ENCODE measurements around the gene GABRP. TPM values are rescaled to one million over a fixed set of nuclear protein-coding genes. Genes with fewer than 3 reads are reported as not detected.
A peak's percentile ranks its signal among the peaks of the same experiment; 100 is the strongest.

GABRP gene
- total RNA-seq, 1 donor from 2014 or later: not detected

GRCh38 chr5:170741801-170742200, 41.7 kb upstream of the GABRP start:
- no peak for DNase-seq (ENCODE audit: low read depth)
- TF ChIP-seq CTCF (conservative IDR thresholded peaks at IDR 0.05; ENCODE audit: low read depth, low read length): no peak
- no peak overlapping the region for H3K4me3 ChIP-seq (ENCODE audit: low read depth, low read length)

- no peak for DNase-seq (ENCODE audit: low read depth)
- TF ChIP-seq CTCF (conservative IDR thresholded peaks at IDR 0.05; ENCODE audit: low read depth, low read length): no peak
- H3K4me3 ChIP-seq (ENCODE audit: low read depth, low read length): no peak overlapping the region
Measured at GRCh38 chr5:170743876-170744212, 39.7 kb upstream of the GABRP start.

DNA sequence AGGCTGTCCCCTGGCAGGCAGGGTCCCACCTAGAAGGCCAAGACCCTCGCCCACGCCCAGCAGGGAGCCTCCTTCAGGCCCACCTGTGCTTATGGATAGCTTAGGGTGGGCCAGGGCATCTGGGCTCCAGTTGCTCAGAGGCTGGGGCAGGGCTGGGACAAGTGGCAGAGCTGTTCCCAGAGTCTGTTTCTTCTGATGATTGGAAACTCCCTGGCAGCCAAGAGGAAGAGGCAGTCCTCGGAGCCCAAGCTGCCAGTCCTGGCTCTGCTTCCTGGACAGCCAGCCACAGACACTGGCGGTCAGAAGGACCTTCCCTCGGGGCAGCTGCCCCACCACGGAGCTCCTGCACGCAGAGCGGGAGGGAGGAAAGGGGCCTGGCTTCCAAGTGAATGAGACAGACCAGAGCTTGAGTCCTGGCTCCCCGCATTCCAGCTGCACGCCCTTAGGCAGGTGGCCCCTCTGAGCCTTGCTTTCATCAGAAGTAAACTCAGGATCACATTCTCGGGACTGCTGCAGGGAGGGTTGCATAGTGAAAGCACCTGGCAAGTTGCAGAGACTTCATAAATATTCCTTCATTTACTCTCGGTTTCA, 37.9 kb upstream of the GABRP start:
- H3K4me3 ChIP-seq (ENCODE audit: low read depth, low read length): peak overlapping the region; percentile 14
- no peak for TF ChIP-seq CTCF (conservative IDR thresholded peaks at IDR 0.05; ENCODE audit: low read depth, low read length)
- DNase-seq (ENCODE audit: low read depth): no peak

DNA sequence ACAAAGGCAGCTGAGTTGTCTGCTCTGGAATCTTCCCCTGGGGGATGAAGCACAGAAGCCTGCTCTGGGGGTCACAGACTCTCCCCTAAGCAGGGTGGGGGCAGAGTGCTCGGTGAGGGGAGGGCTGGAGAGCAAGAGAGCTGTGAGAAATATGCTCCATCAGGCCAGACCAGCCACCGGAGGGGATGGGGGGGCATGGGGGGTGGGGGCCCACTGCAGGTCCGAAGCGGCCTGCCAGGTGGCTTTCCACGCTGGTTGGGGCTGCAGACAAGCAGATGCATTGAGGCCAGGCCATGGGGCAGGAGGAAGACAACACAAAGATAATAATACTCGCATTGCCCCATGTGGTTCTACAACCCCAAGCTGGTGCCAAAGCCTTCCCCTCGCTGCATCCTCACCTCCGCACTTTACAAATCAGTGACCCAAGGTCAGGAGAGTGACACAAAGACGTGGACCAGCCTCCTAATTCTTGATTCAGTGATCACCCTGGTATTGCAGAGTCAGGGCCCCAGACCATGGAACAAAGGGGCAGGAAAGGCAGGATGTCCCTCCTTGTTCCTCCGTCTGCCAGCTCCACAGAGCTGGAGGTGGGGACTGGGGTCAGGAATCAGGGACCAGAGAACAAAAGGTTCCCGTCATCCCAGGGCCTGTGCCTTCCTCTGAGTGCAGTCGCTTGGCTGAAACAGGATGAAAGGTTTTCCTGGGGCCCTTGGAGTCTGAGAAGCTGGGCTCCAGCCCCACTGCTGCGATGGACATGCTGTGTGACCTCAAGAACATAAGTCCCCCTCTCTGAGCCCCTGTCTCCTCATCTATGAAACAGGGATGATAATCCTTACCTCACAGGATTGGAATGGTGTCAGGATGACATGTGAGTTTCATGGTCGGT, 37.2 kb upstream of the GABRP start:
- DNase-seq (ENCODE audit: low read depth): no peak
- no peak for TF ChIP-seq CTCF (conservative IDR thresholded peaks at IDR 0.05; ENCODE audit: low read depth, low read length)

DNA sequence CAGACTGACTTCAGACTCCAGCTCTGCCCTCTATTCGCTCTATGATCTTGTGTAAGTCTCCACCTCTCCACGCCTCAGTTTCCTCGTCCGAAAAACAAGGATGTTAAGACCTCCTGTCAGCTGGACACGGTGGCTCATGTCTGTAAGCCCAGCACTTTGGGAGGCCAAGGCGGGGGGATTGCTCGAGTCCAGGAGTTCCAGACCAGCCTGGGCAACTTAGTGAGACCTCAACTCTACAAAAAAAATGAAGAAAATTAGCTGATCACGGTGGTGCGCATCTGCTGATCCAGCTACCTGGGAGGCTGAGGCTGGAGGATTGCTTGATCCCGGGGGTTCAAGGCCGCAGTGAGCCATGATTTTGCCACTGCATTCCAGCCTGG, 36.6 kb upstream of the GABRP start:
- TF ChIP-seq CTCF (conservative IDR thresholded peaks at IDR 0.05; ENCODE audit: low read depth, low read length): no peak
- DNase-seq (ENCODE audit: low read depth): no peak
- no peak overlapping the region for H3K4me3 ChIP-seq (ENCODE audit: low read depth, low read length)

More for the DNA sequence above, 37.2 kb upstream of the GABRP start:
- H3K4me3 ChIP-seq (ENCODE audit: low read depth, low read length): no peak overlapping the region

DNA sequence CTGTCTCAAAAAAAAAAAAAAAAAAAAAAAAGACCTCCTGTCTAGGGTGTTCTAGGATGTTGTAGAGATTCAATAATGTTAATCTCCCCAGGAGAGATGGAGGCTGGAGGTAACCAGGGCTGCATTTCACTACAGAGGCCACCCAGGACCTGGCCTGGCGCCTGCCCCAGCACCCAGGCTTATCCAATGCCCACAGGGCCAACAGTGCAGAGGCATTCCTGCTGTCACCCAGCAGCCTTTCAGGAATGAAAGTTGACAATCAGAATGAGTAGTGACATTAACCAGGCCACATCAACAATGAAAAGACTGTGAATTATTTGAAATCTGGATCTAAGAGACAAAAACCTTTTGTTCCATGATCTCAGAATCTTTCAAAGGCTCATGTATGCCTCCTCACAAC, 36.2 kb upstream of the GABRP start:
- no peak for DNase-seq (ENCODE audit: low read depth)
- no peak for TF ChIP-seq CTCF (conservative IDR thresholded peaks at IDR 0.05; ENCODE audit: low read depth, low read length)

GRCh38 chr5:170747851-170748250, 35.7 kb upstream of the GABRP start:
- no peak for DNase-seq (ENCODE audit: low read depth)
- H3K4me3 ChIP-seq (ENCODE audit: low read depth, low read length): no peak overlapping the region
- TF ChIP-seq CTCF (conservative IDR thresholded peaks at IDR 0.05; ENCODE audit: low read depth, low read length): peak; percentile 54

More for the DNA sequence above, 36.2 kb upstream of the GABRP start:
- H3K4me3 ChIP-seq (ENCODE audit: low read depth, low read length): no peak overlapping the region

Data from epithelial cell of proximal tubule (primary cell).